Measurements from ENCODE around the gene LBHD2. TPM values are rescaled to one million over a fixed set of nuclear protein-coding genes. Genes with fewer than 3 reads are reported as not detected.
"Not testable (repeated sequence)": the region's sequence is repeated elsewhere in the genome, so short reads cannot be mapped to it uniquely, and the experiment has no call there.

Gene LBHD2
- total and polyA plus RNA-seq, 2 experiments from 2014 or later: not detected

- 0 out of 2 replicates have a peak, but pooled peaks cover 11% of the 10 kb centered on the region for H3K27me3 ChIP-seq (ENCODE audit: insufficient read depth)
- peaks cover 7% of the 10 kb centered on the region; the same call in 1 of the 2 replicates for H3K4me1 ChIP-seq (ENCODE audit: insufficient read depth)
- H3K4me1 Mint-ChIP-seq: peaks cover 13% of the 10 kb centered on the region
- H3K4me2 ChIP-seq: no peak overlapping the region
- TF ChIP-seq ZNF114 (CRISPR knock-in tag; IDR thresholded peaks at IDR 0.05) (no peak), NANOG (IDR thresholded peaks at IDR 0.05; ENCODE audit: borderline replicate concordance) (no peak)
- TF ChIP-seq, protein P1, sequence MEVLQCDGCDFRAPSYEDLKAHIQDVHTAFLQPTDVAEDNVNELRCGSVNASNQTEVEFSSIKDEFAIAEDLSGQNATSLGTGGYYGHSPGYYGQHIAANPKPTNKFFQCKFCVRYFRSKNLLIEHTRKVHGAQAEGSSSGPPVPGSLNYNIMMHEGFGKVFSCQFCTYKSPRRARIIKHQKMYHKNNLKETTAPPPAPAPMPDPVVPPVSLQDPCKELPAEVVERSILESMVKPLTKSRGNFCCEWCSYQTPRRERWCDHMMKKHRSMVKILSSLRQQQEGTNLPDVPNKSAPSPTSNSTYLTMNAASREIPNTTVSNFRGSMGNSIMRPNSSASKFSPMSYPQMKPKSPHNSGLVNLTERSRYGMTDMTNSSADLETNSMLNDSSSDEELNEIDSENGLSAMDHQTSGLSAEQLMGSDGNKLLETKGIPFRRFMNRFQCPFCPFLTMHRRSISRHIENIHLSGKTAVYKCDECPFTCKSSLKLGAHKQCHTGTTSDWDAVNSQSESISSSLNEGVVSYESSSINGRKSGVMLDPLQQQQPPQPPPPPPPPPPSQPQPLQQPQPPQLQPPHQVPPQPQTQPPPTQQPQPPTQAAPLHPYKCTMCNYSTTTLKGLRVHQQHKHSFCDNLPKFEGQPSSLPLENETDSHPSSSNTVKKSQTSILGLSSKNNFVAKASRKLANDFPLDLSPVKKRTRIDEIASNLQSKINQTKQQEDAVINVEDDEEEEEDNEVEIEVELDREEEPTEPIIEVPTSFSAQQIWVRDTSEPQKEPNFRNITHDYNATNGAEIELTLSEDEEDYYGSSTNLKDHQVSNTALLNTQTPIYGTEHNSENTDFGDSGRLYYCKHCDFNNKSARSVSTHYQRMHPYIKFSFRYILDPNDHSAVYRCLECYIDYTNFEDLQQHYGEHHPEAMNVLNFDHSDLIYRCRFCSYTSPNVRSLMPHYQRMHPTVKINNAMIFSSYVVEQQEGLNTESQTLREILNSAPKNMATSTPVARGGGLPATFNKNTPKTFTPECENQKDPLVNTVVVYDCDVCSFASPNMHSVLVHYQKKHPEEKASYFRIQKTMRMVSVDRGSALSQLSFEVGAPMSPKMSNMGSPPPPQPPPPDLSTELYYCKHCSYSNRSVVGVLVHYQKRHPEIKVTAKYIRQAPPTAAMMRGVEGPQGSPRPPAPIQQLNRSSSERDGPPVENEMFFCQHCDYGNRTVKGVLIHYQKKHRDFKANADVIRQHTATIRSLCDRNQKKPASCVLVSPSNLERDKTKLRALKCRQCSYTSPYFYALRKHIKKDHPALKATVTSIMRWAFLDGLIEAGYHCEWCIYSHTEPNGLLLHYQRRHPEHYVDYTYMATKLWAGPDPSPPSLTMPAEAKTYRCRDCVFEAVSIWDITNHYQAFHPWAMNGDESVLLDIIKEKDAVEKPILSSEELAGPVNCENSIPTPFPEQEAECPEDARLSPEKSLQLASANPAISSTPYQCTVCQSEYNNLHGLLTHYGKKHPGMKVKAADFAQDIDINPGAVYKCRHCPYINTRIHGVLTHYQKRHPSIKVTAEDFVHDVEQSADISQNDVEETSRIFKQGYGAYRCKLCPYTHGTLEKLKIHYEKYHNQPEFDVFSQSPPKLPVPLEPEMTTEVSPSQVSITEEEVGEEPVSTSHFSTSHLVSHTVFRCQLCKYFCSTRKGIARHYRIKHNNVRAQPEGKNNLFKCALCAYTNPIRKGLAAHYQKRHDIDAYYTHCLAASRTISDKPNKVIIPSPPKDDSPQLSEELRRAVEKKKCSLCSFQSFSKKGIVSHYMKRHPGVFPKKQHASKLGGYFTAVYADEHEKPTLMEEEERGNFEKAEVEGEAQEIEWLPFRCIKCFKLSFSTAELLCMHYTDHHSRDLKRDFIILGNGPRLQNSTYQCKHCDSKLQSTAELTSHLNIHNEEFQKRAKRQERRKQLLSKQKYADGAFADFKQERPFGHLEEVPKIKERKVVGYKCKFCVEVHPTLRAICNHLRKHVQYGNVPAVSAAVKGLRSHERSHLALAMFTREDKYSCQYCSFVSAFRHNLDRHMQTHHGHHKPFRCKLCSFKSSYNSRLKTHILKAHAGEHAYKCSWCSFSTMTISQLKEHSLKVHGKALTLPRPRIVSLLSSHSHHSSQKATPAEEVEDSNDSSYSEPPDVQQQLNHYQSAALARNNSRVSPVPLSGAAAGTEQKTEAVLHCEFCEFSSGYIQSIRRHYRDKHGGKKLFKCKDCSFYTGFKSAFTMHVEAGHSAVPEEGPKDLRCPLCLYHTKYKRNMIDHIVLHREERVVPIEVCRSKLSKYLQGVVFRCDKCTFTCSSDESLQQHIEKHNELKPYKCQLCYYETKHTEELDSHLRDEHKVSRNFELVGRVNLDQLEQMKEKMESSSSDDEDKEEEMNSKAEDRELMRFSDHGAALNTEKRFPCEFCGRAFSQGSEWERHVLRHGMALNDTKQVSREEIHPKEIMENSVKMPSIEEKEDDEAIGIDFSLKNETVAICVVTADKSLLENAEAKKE (CRISPR knock-in tag; IDR thresholded peaks at IDR 0.05): no peak
- H3K79me2 ChIP-seq (replicated peaks; ENCODE audit: insufficient read depth): no peaks in the 10 kb centered on the region
- no peaks in the 10 kb centered on the region for H3K9me3 Mint-ChIP-seq
- no peaks in the 10 kb centered on the region for H3K9me2 ChIP-seq (ENCODE audit: insufficient read depth)
- no peak overlapping the region for H3K4me3 ChIP-seq
- DNase-seq (ENCODE audit: low spot score): no peak
- H3K36me3 ChIP-seq (ENCODE audit: insufficient read depth): no peaks in the 10 kb centered on the region
- no peak overlapping the region for H2AFZ ChIP-seq
- no peak for ATAC-seq
- peaks cover 15% of the 10 kb centered on the region for H3K27me3 Mint-ChIP-seq (ENCODE audit: insufficient read depth, low read depth, poor library complexity)
- no peak overlapping the region for H3K4me3 Mint-ChIP-seq
- H3K27ac ChIP-seq (ENCODE audit: low read depth): no peak overlapping the region
- no peaks in the 10 kb centered on the region for H4K20me1 ChIP-seq (replicated peaks; ENCODE audit: insufficient read depth)
- H3K27ac Mint-ChIP-seq: no peak overlapping the region
- no peaks in the 10 kb centered on the region for H3K36me3 Mint-ChIP-seq (ENCODE audit: low read depth)
- H3F3A ChIP-seq (replicated peaks; ENCODE audit: low read depth): no peaks in the 10 kb centered on the region; the same call in 1 of the 2 replicates
Observed at GRCh38 chr14:103116636-103117035, 32.6 kb downstream of the LBHD2 start.

- not testable (repeated sequence) for H2AFZ ChIP-seq; H3K4me2 ChIP-seq; H3K4me3 ChIP-seq; H3K79me2 ChIP-seq (replicated peaks; ENCODE audit: insufficient read depth); ATAC-seq; H3K27ac Mint-ChIP-seq; H3K27ac ChIP-seq (ENCODE audit: low read depth); H3K36me3 ChIP-seq (ENCODE audit: insufficient read depth); H3F3A ChIP-seq (replicated peaks; ENCODE audit: low read depth); H3K9me3 Mint-ChIP-seq; H3K9me2 ChIP-seq (ENCODE audit: insufficient read depth); H4K20me1 ChIP-seq (replicated peaks; ENCODE audit: insufficient read depth); H3K36me3 Mint-ChIP-seq (ENCODE audit: low read depth); DNase-seq (ENCODE audit: low spot score); H3K4me3 Mint-ChIP-seq
- Histone ChIP-seq H3K4me1 (ENCODE audit: insufficient read depth) (peaks cover 13% of the 10 kb centered on the region; the same call in 1 of the 2 replicates), H3K27me3 (ENCODE audit: insufficient read depth) (peaks cover 13% of the 10 kb centered on the region; the same call in 1 of the 2 replicates)
- peaks cover 14% of the 10 kb centered on the region for H3K4me1 Mint-ChIP-seq
- H3K27me3 Mint-ChIP-seq (ENCODE audit: insufficient read depth, low read depth, poor library complexity): peaks cover 13% of the 10 kb centered on the region
Observed at GRCh38 chr14:103117499-103117898, 33.5 kb downstream of the LBHD2 start.

Data from GM23338 (cell line).